Measurements from ENCODE around the gene GALNT7.

- TF ChIP-seq POLR2AphosphoS5 (IDR thresholded peaks at IDR 0.05) = no peak
- TF ChIP-seq EZH2 (IDR thresholded peaks at IDR 0.05; ENCODE audit: borderline replicate concordance, insufficient read depth, low read length, poor library complexity, severe bottlenecking) = no peak
- no peak for TF ChIP-seq SMC3 (conservative IDR thresholded peaks at IDR 0.05; ENCODE audit: poor library complexity)
- TF ChIP-seq, protein P1, sequence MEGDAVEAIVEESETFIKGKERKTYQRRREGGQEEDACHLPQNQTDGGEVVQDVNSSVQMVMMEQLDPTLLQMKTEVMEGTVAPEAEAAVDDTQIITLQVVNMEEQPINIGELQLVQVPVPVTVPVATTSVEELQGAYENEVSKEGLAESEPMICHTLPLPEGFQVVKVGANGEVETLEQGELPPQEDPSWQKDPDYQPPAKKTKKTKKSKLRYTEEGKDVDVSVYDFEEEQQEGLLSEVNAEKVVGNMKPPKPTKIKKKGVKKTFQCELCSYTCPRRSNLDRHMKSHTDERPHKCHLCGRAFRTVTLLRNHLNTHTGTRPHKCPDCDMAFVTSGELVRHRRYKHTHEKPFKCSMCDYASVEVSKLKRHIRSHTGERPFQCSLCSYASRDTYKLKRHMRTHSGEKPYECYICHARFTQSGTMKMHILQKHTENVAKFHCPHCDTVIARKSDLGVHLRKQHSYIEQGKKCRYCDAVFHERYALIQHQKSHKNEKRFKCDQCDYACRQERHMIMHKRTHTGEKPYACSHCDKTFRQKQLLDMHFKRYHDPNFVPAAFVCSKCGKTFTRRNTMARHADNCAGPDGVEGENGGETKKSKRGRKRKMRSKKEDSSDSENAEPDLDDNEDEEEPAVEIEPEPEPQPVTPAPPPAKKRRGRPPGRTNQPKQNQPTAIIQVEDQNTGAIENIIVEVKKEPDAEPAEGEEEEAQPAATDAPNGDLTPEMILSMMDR (IDR thresholded peaks at IDR 0.05; ENCODE audit: poor library complexity, severe bottlenecking) = no peak
- no peak for TF ChIP-seq RAD21 (conservative IDR thresholded peaks at IDR 0.05)
These were observed 40.3 kb upstream of the GALNT7 start for GRCh38 chr4:173128199-173128890.

Measured in neural cell (in vitro differentiated cells).